Mesenteric fat pad (tissue), 1 donor: ENCODE data around the gene KIF9. TPM values are rescaled to one million over a fixed set of nuclear protein-coding genes. Genes with fewer than 3 reads are reported as not detected.
"Not testable (repeated sequence)": the region's sequence is repeated elsewhere in the genome, so short reads cannot be mapped to it uniquely, and the experiment has no call there.

Source experiments
- DNase-seq: peaks from one replicate; pipeline ENCODE4 v3.0.0-alpha.2; 2020; ENCODE audit warnings: low spot score
- long read RNA-seq: library from polyadenylated mRNA; unstranded; transcript quantifications from one replicate; pipeline ENCODE4 v2.0.0, GENCODE V29; 2020
- total RNA-seq: library from RNA; stranded (reverse); fragmentation: NEBNext Ultra II Directional; extraction: Animal tissue kit (Norgen Biotek cat#: 25700); gene quantifications from one replicate; pipeline ENCODE4 v1.2.1, GENCODE V29; 2021
- donor health status: DM: yes; HTN: yes; CAD: no.

Gene KIF9, protein sequence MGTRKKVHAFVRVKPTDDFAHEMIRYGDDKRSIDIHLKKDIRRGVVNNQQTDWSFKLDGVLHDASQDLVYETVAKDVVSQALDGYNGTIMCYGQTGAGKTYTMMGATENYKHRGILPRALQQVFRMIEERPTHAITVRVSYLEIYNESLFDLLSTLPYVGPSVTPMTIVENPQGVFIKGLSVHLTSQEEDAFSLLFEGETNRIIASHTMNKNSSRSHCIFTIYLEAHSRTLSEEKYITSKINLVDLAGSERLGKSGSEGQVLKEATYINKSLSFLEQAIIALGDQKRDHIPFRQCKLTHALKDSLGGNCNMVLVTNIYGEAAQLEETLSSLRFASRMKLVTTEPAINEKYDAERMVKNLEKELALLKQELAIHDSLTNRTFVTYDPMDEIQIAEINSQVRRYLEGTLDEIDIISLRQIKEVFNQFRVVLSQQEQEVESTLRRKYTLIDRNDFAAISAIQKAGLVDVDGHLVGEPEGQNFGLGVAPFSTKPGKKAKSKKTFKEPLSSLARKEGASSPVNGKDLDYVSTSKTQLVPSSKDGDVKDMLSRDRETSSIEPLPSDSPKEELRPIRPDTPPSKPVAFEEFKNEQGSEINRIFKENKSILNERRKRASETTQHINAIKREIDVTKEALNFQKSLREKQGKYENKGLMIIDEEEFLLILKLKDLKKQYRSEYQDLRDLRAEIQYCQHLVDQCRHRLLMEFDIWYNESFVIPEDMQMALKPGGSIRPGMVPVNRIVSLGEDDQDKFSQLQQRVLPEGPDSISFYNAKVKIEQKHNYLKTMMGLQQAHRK
- 4.9 TPM for total RNA-seq
- long read RNA-seq, partial matches to known transcripts: 1 of 12 reads
- long read RNA-seq, other reads (novel, unspliced or antisense): 8 of 12 reads

DNA sequence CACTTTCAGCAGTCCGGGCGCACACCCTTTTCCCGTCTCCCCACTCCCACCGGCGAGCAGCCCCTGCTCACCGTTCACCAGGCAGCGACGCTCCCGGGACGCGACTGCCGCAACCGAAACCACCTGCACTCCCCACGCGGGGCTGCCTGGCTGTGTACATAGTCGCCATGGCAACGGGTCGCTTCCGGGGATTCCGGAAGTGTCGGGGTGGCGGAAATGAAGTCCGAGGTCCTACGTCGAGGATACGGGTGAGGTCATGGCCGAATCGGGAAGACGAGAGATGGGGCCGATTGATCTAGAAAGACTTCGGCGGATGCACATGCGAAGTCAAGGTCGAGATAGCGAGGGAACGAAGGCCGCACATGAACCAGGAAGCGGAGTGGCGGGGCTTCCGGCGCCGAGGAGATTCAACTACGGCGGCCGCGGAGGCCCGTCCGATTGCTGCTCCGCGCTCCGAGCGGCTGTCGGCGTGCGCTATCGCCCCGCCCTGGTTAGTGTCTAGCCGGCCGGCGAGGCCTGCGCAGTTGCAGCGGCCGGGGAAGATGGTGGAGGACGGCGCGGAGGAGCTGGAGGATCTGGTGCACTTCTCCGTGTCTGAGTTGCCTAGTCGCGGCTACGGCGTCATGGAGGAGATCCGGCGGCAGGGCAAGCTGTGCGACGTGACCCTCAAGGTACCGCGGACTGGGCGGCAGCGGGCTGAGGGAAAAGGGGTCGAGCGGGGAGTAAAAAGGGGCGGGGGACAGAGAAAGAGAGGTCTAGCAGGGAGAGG lies at the start of gene KIF9, which contains the start of gene KLHL18:
TSS of gene KIF9 (minus strand) at position 376 of the 769 bp plus-strand sequence. CDS start 5,425 bp downstream, outside the sequence.
TSS of gene KLHL18 (plus strand) at position 521 of the 769 bp plus-strand sequence. CDS start at position 543, 22 bp downstream.
- DNase-seq: peak; percentile 98

DNA sequence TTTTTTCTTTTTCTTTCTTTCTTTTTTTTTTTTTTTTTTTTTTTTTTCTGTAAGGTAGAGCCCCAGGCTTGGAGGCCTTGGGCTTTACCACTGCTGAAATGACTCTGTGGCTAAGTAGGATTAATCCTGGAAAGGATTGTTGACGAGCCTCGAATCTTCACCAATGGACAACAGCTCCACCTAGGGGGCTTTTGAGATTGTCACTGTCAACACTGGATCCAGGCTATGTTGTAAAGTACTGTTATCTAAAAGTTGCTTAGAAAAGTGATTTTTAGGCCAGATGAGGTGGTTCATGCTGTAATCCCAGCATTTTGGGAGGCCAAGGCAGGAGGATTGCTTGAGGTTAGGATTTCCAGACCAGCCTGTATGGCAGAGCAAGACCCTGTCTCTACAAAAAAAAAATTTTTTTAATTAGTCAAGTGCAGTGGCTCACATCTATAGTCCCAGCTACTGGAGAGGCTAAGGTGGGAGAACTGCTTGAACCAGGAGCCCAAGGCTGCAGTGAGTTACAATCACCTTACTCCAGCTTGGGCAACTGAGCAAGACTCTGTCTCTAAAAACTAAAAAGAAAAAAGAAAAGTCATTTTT lies 41.8 kb upstream of the KIF9 start:
- DNase-seq: no peak

DNA sequence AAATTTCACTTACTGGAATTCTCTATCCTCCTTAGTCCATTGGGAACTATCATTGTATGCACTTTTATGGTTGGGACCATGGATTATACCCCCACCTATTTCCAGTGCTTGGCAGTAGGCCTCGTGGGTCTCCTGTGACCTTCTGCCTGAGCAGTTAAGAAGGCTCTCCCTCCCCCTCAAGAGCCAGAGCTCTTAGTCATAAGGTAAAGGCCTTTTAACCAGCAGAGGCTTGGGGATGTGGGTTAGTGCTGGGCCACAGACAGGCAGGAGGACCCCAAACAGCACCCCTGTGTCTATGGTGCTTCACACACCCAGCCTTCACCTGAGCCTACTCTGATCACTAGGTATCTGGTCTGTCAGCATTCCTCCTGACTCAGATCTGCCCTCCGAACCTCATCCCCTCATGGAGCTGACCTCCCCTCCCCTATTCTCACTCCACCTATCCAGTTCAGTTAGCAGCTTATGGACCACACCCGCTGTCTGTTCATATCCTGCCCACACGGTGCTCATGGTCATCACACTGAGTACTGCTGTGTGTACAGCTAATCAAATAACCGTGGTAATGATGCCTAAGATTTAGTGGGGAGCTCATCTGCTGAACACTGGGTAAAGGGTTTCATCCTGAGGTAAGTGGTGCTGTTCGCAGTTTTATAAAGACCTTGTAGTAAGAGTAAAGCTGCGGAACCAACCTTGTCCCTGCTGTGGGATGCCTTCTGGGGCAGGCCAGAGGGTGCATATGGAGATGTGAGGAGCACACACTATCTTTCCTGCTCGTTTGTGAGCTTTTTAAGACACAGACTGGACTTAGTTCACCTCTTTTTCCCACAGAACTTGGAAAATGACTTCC lies 41.1 kb upstream of the KIF9 start:
- DNase-seq: no peak

DNA sequence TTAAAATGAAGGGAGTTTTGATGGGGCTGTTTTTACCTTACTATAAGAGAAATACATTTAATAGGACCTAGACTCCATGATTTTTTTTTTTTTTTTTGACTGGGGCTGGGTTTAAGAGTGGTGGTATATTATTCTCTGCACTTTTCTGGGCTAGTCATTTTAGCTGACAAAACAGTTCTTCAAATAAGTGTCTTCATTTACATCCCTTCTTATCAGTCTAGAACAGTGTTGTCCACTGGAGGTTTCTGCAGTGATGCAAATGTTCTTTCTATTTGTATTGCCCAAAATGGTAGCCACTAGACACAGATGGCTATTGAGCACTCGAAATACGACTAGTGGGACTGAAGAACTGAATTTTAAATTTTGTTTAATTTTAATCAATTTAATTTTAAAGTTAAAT lies 37.4 kb upstream of the KIF9 start:
- no peak for DNase-seq

DNA sequence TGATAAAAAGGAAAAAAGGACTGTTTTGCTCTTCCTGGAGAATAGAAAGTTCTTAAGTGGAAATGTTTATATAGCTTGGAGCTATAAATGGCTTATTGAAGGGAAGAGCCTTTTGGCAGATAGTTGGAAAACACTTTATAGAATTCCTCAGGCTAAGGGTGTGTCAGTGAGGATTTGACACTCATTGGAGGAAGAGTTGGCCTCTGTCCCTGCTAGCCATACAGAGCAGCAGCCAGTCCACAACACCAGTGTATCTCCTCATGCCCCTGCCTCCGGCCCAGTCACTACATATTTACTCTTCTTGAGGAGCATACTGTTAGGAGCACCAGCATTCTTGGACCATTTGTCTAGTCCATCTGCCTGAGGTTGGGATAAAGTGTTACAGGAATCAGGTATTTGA lies 36.3 kb upstream of the KIF9 start:
- DNase-seq: no peak

DNA sequence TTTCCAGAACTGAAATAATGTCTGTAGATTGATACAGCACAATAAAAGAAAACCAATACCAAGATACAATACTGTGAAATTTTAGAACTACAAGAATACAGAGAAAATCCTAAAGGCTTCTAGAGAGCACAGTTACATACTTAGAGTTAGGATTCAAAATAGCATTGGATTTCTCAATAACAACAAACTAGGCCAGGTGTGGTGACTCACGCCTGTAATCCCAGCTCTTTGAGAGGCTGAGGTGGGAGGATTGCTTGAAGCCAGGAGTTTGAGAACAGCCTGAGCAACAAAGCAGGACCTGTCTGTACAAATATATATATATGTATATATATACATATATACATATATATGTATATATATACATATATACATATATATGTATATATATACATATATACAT lies 33.6 kb upstream of the KIF9 start:
- not testable (repeated sequence) for DNase-seq

DNA sequence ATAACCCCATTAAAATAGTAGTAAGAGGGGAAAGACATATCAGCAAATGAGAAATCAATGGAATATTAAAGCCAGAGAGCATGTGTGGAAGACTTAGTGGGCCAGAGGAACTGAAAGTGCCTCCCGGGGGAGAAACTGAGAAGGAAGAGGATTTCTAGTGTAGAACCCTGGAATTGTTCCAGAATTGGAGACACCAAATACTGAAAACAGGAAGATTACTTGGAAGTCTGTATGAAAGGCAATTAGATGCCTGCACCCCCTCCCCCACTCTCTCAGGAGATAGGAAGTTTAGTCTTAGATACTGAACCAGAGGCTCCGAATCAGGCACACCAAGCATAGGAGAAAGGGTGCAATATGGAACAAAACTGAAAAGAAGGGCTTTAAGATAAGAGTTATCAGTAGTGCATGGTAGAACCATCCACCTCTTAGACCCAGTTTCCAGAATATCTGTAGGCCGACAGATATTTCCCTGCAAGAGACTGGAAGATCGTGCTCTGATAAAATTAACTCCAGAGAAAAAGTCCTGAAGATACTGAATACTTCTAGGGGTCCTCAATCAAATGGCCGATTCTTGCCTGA lies 32.6 kb upstream of the KIF9 start:
- no peak for DNase-seq

DNA sequence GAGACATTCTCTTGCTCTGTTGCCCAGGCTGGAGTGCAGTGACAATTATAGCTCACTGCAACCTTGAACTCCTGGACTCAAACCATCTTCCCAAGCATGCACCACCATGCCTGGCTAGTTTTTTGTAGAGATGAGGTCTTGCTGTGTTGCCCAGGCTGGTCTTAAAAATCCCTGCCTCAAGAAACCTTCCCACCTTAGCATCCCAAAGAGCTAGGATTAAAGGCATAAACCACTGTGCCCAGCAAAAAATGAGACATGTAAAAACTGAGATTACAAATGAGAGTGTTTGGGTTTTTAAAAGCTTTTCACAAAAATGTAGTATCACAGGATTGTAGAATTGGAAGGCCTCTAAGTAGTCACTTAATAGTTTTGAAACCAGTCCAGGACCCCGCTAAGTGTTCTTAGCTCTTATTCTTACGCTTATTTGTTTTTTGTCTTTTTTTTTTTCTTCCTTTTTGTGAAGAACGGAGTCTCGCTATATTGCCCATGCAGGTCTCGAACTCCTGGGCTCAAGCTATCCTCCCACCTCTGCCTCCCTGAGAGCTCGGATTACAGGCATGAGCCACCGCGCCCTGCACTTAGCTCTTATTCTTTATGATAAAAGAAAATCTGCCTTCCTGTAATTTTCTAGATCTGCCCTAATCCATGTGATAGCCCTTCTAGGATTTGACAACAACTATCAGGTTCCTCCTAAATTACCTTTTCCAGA lies 31.6 kb upstream of the KIF9 start:
- no peak for DNase-seq

DNA sequence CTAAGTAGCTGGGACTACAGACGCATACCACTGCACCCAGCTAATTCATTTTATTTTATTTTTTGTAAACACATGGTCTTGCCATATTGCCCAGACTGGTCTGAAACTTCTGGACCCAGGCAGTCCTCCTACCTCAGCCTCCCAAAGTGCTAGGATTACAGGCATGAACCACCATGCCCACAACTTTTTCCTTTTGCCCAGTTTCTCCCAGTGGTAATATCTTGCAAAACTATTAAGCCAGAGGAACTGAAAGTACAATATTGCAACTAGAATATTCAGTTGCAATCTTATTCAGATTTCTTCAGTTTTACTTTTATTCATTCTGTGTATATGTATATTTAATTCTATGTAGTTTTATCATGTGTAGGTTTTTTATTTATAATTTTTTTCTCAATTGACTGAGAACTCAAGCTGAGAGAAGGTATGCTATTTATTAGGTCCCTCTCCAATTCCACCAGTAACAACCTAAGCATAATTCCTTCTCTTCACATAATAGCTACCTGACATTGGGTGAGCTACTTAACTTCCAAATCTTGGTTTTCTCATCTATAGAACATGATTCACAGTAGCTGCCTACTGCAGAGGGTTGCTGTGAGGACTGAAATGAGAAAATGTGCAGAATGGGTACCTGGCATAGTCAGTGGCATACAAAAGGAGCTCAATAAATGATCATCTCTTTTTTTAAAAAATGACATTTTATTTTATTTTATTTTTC lies 30.9 kb upstream of the KIF9 start:
- DNase-seq: no peak

DNA sequence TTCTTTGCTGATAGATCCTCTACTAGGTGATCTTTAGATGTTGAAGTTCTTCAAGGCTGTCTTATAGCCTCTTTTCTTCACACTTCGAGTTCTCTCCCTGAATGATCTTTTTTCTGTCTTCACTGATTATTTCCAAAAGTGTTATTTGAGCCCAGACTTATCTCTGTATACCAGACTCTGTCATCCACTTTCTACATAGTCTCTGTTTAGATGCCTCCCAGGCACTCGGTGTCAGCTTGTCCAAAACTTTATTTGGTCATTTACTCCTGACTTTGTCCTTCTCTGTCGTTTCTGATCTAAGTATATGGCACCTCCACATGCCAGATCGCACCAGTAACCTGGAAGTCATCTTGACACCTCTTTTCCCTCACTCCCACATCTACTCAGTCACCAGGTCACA lies 27.8 kb upstream of the KIF9 start:
- DNase-seq: no peak

DNA sequence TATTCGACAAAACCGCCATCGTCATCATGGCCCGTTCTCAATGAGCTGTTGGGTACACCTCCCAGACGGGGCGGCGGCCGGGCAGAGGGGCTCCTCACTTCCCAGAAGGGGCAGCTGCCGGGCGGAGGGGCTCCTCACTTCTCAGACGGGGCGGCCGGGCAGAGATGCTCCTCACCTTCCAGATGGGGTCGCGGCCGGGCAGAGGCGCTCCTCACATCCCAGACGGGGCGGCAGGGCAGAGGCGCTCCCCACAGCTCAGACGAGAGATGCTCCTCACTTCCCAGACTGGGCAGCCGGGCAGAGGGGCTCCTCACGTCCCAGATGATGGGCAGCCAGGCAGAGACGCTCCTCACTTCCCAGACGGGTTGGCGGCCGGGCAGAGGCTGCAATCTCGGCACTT lies 26.6 kb upstream of the KIF9 start:
- DNase-seq: peak; percentile 57

DNA sequence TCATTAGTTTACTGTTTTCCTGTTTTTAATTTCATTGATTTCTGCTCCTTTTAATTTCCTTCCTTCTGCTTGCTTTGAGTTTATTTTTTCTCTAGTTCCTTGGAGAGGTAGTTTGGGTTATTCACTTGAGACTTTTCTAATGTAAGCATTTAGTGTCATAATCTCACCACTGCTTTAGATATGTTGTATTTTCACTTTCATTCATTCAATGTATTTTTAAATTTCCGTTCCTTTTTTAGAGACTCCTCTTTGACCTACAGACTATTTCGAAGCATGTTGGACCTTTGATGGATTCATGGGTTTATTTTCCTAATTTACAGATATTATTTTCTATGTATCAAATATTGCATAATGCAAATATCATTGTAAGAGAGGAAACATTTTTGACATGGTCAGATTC lies 23.4 kb upstream of the KIF9 start:
- DNase-seq: no peak

DNA sequence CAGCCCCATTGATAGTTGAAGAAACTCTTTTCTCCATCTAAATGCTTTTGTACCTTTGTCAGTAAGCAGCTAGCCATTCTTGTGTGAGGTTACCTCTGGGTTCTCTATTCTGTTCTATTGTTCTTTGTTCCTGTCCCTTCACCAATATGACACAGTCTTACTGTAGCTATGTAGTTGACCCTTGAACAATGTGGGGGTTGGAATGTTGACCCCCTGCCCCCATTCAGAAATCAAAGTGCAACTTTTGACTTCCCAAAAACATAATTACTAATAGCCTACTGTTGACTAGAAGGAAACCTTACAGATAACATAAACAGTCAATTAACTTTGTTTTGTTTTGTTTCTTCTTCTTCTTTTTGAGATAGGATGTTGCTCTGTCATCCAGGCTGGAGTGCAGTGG lies 18.9 kb upstream of the KIF9 start:
- no peak for DNase-seq

DNA sequence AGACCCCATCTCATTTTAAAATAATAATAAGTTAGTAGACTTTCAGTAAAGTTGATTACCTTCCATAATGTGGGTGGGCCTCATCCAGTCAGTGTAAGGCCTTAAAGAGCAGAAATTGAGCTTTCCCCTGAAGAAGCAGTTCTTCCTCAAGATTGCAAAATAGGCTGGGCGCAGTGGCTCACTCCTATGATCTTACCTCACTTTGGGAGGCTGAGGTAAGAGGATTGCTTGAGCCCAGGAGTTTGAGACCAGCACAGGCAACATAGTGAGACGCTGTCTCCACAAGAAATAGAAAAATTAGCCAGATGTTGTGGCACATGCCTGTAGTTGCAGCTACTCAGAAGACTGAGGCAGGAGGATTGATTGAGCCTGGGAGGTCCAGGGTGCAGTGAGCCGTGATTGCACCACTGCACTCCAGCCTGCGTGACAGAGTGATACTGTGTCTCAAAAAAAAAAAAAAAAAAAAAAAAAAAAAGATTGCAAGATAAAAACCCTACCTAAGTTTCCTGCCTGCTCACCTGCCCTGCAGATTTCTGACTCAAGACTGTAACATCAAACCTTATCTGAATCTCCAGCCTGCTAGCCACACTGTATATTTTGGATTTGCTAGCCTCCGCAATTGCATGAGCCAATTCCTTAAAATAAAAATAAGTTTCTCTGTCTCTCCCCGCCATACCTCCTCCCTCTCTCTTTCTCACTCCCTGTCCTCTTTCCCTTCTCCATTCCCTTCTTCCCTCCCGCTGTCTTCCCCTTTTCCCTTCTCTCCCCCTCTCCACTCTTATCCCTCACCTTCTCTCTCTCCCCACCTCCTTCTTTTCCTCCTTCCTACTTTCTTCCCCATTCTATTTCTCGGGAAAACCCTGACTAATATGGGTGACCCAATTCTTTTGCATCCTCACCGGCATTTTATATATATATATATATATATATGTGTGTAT lies 17.1 kb upstream of the KIF9 start:
- no peak for DNase-seq

DNA sequence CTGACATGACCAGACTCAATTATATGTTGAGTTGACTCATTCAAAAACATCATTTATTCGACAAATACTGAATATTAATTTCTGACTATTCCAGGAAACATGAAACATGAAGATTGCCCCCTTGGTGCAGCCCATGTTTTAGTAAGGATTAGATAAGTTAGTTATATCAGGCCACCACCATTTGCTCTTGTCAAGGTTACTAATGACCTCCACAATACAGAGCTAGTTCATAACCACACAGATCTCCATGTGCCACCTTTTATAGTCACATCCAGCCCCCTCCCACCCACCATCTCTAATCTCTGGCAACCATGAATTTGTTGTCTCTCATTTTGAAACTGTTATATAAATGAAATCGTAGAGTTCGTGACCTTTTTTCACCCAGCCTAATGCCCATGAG lies 15.8 kb upstream of the KIF9 start:
- no peak for DNase-seq

DNA sequence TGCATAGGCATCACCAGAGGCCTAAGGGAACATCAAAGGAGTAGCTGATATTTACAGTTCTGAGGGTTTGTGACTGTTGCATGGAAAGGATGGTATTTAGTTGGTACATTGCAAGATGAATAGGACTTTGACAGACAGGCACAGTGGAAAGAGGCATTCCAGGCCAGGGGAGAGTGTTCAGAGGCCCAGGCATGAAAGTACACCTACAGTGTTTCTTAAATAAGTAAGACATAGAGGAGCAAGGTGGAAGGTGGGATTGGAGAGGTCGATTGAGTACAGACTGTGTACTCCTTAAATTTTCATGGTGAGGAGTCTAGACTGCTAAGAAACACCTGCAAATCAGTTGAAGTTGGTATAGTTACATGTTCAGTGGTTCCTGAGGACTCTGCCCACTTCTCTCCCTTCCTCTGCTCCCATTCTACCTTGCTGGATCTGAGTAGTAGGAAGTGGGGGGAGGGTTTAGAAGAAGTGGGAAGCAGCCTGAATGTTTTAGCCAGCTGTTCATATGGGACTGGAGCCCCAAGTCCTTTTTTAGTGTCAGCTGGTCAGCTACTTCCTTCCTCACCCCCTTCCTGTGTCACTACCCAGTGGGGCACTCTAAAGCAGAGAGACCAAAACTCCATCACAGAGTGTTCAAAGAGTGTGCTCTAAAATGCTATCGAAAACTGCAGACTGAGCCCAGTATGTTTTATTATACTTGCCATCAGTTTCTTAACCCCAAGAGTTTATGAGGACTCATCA lies 14.1 kb upstream of the KIF9 start:
- DNase-seq: no peak

DNA sequence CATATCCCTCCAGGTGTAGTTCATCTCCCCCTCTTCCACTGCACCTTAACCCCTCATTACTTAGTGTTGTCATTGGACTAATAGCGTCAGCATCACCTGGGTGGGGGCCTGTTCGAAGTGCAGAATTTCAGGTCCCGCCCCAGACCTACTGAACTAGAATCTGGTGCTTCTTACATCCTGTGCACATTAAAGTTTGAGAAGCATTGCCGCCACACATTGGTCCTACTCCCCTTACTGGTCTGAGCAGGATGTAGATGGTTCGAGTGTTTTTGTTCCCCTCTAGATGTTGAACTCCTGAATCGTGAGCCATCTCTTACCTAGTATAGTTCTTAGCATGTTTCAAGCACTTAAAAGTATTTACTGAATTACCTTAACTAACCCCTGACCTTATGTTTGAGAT lies 13.4 kb upstream of the KIF9 start:
- no peak for DNase-seq
